IPS-18c (cell line): Measurements from ENCODE around the gene ATP8A1.

ENCODE experiments used
- H3K4me3 ChIP-seq: 2 replicates; pipeline ENCODE4 v1.7.0; 2013; ENCODE audit warnings: low read depth, mild to moderate bottlenecking, low read length, moderate library complexity; ENCODE audit not compliant: insufficient read depth
- H3K9me3 ChIP-seq: one replicate; pipeline ENCODE4 v1.6.1; 2013; ENCODE audit warnings: mild to moderate bottlenecking, low read length, moderate library complexity; ENCODE audit not compliant: control insufficient read depth, insufficient read depth

ATP8A1 gene

GRCh38 chr4:42560467-42560861, 96.4 kb downstream of the ATP8A1 start:
- no peak overlapping the region for H3K4me3 ChIP-seq
- no peaks in the 10 kb centered on the region for H3K9me3 ChIP-seq

GRCh38 chr4:42558156-42558555, 98.7 kb downstream of the ATP8A1 start:
- H3K4me3 ChIP-seq = no peak overlapping the region
- no peaks in the 10 kb centered on the region for H3K9me3 ChIP-seq

- Histone ChIP-seq H3K9me3 (no peaks in the 10 kb centered on the region), H3K4me3 (no peak overlapping the region)
Measured at GRCh38 chr4:42555828-42556227, 101.1 kb downstream of the ATP8A1 start.

- no peaks in the 10 kb centered on the region for H3K9me3 ChIP-seq
- H3K4me3 ChIP-seq = no peak overlapping the region
Measured at GRCh38 chr4:42554072-42554471, 102.8 kb downstream of the ATP8A1 start.

DNA sequence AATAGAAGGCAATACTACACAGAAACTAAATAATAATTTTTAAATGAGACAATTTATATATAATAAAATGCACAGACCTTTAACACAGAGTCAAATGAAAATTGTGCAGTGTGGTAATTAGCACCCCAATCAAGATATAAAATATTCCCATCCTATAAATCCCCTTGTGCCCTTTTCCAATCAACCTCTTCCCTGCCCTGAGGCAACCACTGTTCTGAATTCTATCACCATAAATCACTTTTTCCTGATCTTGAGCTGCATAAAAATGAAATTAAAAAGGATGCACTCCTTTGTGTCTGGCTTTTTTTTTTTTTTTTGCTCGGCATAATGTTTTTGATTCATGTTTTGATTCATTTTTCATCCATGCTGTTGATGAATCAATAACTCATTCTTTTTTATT, 107.0 kb downstream of the ATP8A1 start:
- Histone ChIP-seq H3K4me3 (no peak overlapping the region), H3K9me3 (no peaks in the 10 kb centered on the region)

- Histone ChIP-seq H3K9me3 (no peaks in the 10 kb centered on the region), H3K4me3 (no peak overlapping the region)
Measured at GRCh38 chr4:42547805-42548204, 109.1 kb downstream of the ATP8A1 start.

DNA sequence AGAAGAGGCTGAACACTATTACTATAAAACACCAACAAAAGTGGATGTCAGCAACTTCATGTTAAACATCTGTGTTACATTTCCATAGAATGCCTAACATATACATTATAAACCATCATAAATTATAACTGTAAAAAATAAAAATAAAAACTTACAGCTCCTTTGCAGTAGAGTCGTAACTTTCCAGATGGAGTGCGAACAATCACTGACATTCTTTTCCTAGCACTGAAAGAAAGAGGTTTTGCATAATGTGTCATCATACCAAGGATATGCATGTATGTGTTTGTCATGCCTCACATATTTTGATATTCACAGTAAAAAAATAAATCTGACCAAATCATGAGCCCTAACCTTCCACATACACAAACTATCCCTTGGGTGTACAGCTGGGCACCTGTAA, 113.1 kb downstream of the ATP8A1 start:
- H3K9me3 ChIP-seq = no peaks in the 10 kb centered on the region
- H3K4me3 ChIP-seq = no peak overlapping the region

GRCh38 chr4:42543126-42543525, 113.8 kb downstream of the ATP8A1 start:
- no peak overlapping the region for H3K4me3 ChIP-seq
- no peaks in the 10 kb centered on the region for H3K9me3 ChIP-seq

DNA sequence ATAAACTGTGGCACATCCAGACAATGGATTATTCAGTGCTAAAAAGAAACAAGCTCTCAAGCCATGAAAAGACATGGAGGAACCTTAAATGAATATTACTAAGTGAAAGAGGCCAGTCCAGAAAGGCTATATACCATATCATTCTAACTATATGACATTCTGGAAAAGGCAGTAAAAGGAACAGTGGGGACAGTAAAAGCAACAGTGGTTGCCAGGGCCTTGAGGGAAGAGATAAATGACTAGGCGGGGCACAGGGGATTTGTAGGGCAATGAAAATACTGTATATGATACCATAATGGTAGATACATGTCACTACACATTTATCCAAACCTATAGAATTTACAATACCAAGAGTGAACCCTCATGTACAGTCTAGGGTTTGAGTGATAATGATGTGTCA, 115.3 kb downstream of the ATP8A1 start:
- Histone ChIP-seq H3K9me3 (no peaks in the 10 kb centered on the region), H3K4me3 (no peak overlapping the region)

DNA sequence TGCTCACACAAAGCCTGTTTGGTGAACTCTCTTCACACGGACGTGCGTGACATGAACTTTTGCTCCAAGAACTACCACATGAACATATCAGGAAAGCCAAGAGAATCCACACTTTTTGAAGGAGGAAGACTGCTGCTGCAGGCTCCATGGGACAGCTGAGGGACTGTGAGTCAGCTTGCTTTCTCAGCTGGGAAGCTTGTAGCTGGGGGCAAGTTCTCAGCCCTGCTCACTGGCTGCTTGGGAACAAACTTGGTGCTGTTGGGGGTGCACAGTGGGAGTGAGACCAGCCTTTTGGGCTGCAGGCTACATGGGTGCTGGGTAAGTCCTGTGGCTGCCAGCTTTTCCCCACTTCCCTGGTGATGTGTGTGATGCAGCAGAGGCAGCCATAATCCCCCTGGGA, 123.9 kb downstream of the ATP8A1 start:
- H3K9me3 ChIP-seq = no peaks in the 10 kb centered on the region
- H3K4me3 ChIP-seq = no peak overlapping the region

GRCh38 chr4:42531341-42532030, 125.4 kb downstream of the ATP8A1 start:
- Histone ChIP-seq H3K9me3 (no peaks in the 10 kb centered on the region), H3K4me3 (no peak overlapping the region)

DNA sequence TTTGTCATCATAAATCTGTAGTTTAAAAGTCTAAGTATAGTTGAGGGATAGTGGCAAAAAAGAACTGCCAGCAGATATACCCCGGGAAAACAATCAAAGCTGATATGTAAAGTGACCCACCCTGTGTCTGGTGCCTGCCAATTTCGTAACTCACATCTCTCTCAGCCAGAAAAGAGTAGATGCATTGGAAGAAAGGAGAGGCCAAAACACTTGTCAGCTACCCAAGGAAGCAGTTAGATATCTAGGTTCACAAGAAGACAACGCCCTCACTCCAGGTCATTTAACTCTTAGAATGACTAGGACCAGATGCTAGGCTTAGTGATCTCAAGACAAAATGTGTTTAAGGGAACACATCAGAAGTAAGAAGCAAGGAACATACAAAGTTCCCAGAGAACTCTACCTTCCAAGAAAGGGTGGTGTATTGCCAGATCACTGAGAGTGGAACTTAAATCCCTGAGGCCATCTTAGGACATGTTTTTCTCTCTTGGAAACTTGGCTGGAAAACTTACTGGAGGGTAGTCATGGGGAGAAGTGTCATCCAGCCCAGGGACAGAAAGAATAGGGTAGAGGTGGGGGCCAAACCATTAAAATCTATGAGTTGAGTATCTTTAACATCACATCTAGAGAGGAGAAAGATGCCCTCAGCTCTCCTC, 133.7 kb downstream of the ATP8A1 start:
- Histone ChIP-seq H3K4me3 (no peak overlapping the region), H3K9me3 (no peaks in the 10 kb centered on the region)

GRCh38 chr4:42519803-42520417, 137.0 kb downstream of the ATP8A1 start:
- H3K4me3 ChIP-seq = no peak overlapping the region

GRCh38 chr4:42515156-42515884, 141.6 kb downstream of the ATP8A1 start:
- no peak overlapping the region for H3K4me3 ChIP-seq
- H3K9me3 ChIP-seq = no peaks in the 10 kb centered on the region

More at GRCh38 chr4:42519803-42520417, 137.0 kb downstream of the ATP8A1 start:
- no peaks in the 10 kb centered on the region for H3K9me3 ChIP-seq

- Histone ChIP-seq H3K4me3 (no peak overlapping the region), H3K9me3 (no peaks in the 10 kb centered on the region)
Measured at GRCh38 chr4:42513748-42514492, 143.0 kb downstream of the ATP8A1 start.

DNA sequence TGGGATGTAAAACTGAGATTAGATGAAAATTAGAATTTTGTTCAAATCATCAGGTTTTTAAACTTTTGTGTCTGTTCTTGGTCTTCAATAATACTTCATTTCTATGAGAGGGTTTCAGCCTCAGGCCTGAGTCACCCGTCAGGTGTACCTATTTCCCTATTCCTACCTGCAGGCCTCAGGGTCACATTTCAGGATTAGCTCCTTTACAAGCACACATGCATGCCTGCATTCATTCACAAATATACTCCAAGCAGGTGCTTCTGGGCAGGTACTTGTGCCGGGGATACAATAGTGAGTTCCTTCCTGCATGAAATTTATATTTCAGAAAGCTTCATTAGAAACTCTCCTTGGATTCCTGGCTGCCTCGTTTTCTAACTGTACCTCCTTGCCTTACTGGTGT, 144.7 kb downstream of the ATP8A1 start:
- Histone ChIP-seq H3K4me3 (no peak overlapping the region), H3K9me3 (no peaks in the 10 kb centered on the region)

DNA sequence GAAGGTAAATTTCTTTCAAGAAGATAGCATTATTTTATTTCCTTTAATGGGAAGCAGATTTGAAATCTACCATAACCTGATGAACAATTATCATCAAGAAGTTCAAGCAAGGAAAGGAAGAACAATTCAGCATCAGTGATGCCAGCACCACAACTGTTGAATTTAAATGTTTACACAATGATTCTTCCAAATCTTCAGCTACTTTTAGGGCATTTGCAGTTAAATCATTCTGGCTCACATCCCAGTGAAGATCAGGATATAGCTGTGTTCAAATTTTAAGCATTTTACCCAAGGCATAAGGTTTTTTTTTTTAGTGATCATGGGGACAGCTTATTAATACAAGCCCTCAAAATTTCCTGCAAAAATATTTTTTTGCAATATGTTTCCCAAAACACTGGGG, 146.7 kb downstream of the ATP8A1 start:
- no peak overlapping the region for H3K4me3 ChIP-seq
- no peaks in the 10 kb centered on the region for H3K9me3 ChIP-seq
